HCT116 (cell line): Measurements from ENCODE around the gene OGDHL. TPM values are rescaled to one million over a fixed set of nuclear protein-coding genes. Genes with fewer than 3 reads are reported as not detected.

Experiments used
- ATAC-seq: fragments of 200-7000 bp; cut with Tn5 transposase; 2 replicates; pipeline ENCODE4 v1.9.1; 2020; ENCODE audit warnings: mild to moderate bottlenecking, moderate library complexity
- BruUV-seq: library from RNA; stranded (reverse); fragments of 400-500 nt; replicated peaks from 2 replicates; lab custom pipeline; 2021; lab: Mats Ljungman, UMichigan
- CTCF ChIA-PET: fragments of 300-600 bp; sonication (Branson Sonifier 250); formaldehyde crosslinking; loops from one replicate; lab custom pipeline; 2021; ENCODE audit warnings: antibody characterized with exemption; lab: Charles Lee
- POLR2A ChIA-PET: fragments of 300-600, 350-600 bp; sonication (Branson Sonifier 250); formaldehyde crosslinking; loops from one replicate; lab custom pipeline; 2021; ENCODE audit warnings: antibody characterized with exemption; lab: Charles Lee
- RAD21 ChIA-PET, 2 experiments: fragments of 300-600 bp; sonication (Branson Sonifier 250); formaldehyde crosslinking; loops; one replicate each; lab custom pipeline; 2023; ENCODE audit warnings: low total read pairs in 2 of 2; ENCODE audit not compliant: uncharacterized antibody in 2 of 2, unreplicated experiment in 2 of 2, low non-redundant PET in 1 of 2; lab: Charles Lee
- DNase-seq: peaks from one replicate; pipeline ENCODE4 v3.0.0-alpha.2; 2010; ENCODE audit warnings: low read depth, low spot score
- H2AFZ ChIP-seq: fragments of 200-600 bp; shearing (Covaris generic), sonication (generic); 2 replicates; pipeline ENCODE4 v1.6.1; 2017; ENCODE audit warnings: low read depth, mixed run types, mixed read lengths, antibody characterized with exemption, low read length; ENCODE audit not compliant: poor library complexity, severe bottlenecking
- H3K27ac ChIP-seq: 2 replicates; pipeline ENCODE4 v1.5.1; 2012; ENCODE audit warnings: low read depth, low read length
- H3K27me3 ChIP-seq: fragments of 200-600 bp; sonication (generic); 2 replicates; pipeline ENCODE4 v1.6.1; 2016; ENCODE audit warnings: mixed run types, low read length, mixed read lengths; ENCODE audit not compliant: insufficient read depth
- H3K36me3 ChIP-seq, 2 experiments: fragments of 200-500 bp in 1 of 2; fragments of 200-600 bp in 1 of 2; sonication (Bioruptor generic) in 1 of 2; sonication (generic) in 1 of 2; 2 replicates each; pipeline versions ENCODE4 v1.5.1 to v1.6.1; 2014 to 2016; ENCODE audit warnings: low read length in 2 of 2, inconsistent platforms in 1 of 2, mixed read lengths in 1 of 2, mixed run types in 1 of 2; ENCODE audit not compliant: insufficient read depth in 2 of 2, control insufficient read depth in 1 of 2
- H3K4me1 ChIP-seq, 2 experiments: fragments of 200-600 bp in 1 of 2; sonication (generic) in 1 of 2; 2 replicates each; pipeline versions ENCODE4 v1.5.1 to v1.6.1; 2012 to 2017; ENCODE audit warnings: low read length in 2 of 2, inconsistent platforms in 1 of 2, mild to moderate bottlenecking in 1 of 2, mixed read lengths in 1 of 2, mixed run types in 1 of 2, moderate library complexity in 1 of 2; ENCODE audit not compliant: insufficient read depth in 2 of 2, control insufficient read depth in 1 of 2
- H3K4me2 ChIP-seq: fragments of 200-600 bp; sonication (generic); 2 replicates; pipeline ENCODE4 v1.6.1; 2017; ENCODE audit warnings: mixed run types, low read length, mixed read lengths
- H3K4me3 ChIP-seq, 2 experiments: fragments of 200-600 bp in 1 of 2; sonication (generic) in 1 of 2; replicated peaks in 1 of 2; 2 replicates each; pipeline ENCODE4 v1.5.1; 2011 to 2016; ENCODE audit warnings: low read length in 2 of 2, control low read depth in 1 of 2, low read depth in 1 of 2, mild to moderate bottlenecking in 1 of 2, mixed read lengths in 1 of 2, mixed run types in 1 of 2
- H3K79me2 ChIP-seq: fragments of 200-600 bp; sonication (generic); 2 replicates; pipeline ENCODE4 v1.6.1; 2017; ENCODE audit warnings: mild to moderate bottlenecking, mixed run types, low read length, moderate library complexity, mixed read lengths; ENCODE audit not compliant: insufficient read depth
- H3K9ac ChIP-seq: fragments of 200-600 bp; sonication (generic); 2 replicates; pipeline ENCODE4 v1.6.1; 2016; ENCODE audit warnings: low read length, mixed read lengths
- H3K9me2 ChIP-seq: fragments of 200-600 bp; sonication (generic), shearing (Covaris generic); 2 replicates; pipeline ENCODE4 v1.6.1; 2017; ENCODE audit warnings: mixed run types, mild to moderate bottlenecking, moderate library complexity; ENCODE audit not compliant: insufficient read depth
- H3K9me3 ChIP-seq, 2 experiments: fragments of 200-500 bp in 1 of 2; fragments of 200-600 bp in 1 of 2; sonication (Bioruptor generic) in 1 of 2; sonication (generic) in 1 of 2; 2 replicates each; pipeline ENCODE4 v1.6.1; 2014 to 2017; ENCODE audit warnings: low read length in 2 of 2, mixed read lengths in 2 of 2, inconsistent platforms in 1 of 2, low read depth in 1 of 2, mild to moderate bottlenecking in 1 of 2, mixed run types in 1 of 2, moderate library complexity in 1 of 2; ENCODE audit not compliant: control insufficient read depth in 1 of 2, insufficient read depth in 1 of 2
- H4K20me1 ChIP-seq: fragments of 200-600 bp; sonication (generic), shearing (Covaris generic); 2 replicates; pipeline ENCODE4 v1.6.1; 2017; ENCODE audit warnings: mixed run types, mild to moderate bottlenecking, moderate library complexity; ENCODE audit not compliant: insufficient read depth
- EGR1 ChIP-seq: IDR thresholded peaks from 2 replicates; pipeline ENCODE4 v1.6.1; 2012; ENCODE audit warnings: low read depth
- ELF1 ChIP-seq: IDR thresholded peaks from 2 replicates; pipeline ENCODE4 v1.6.1; 2012; ENCODE audit warnings: low read depth, borderline replicate concordance
- EZH2 ChIP-seq: fragments of 200-600 bp; sonication (generic); IDR thresholded peaks from 2 replicates; pipeline ENCODE4 v1.6.1; 2017; ENCODE audit warnings: antibody characterized with exemption, mixed run types
- FOSL1 ChIP-seq: IDR thresholded peaks from 2 replicates; pipeline ENCODE4 v1.6.1; 2012; ENCODE audit warnings: low read depth
- JUND ChIP-seq: IDR thresholded peaks from 2 replicates; pipeline ENCODE4 v1.6.1; 2012
- MAX ChIP-seq: IDR thresholded peaks from 2 replicates; pipeline ENCODE4 v1.6.1; 2012
- POLR2AphosphoS5 ChIP-seq: IDR thresholded peaks from 2 replicates; pipeline ENCODE4 v1.6.1; 2011; ENCODE audit warnings: mild to moderate bottlenecking, low read depth, low read length, moderate library complexity
- RAD21 ChIP-seq: IDR thresholded peaks from 2 replicates; pipeline ENCODE4 v1.6.1; 2012; ENCODE audit warnings: low read depth, mild to moderate bottlenecking
- REST ChIP-seq: IDR thresholded peaks from 2 replicates; pipeline ENCODE4 v1.6.1; 2012; ENCODE audit warnings: low read depth
- SIN3A ChIP-seq: IDR thresholded peaks from 2 replicates; pipeline ENCODE4 v1.6.1; 2012; ENCODE audit warnings: low read depth
- SP1 ChIP-seq: IDR thresholded peaks from 2 replicates; pipeline ENCODE4 v1.6.1; 2012; ENCODE audit warnings: low read depth
- TCF7L2 ChIP-seq: IDR thresholded peaks from 2 replicates; pipeline ENCODE4 v1.7.0; 2011; ENCODE audit warnings: borderline replicate concordance, inconsistent platforms; ENCODE audit not compliant: insufficient read depth, insufficient read length; ENCODE audit errors: extremely low read depth
- YY1 ChIP-seq: IDR thresholded peaks from 2 replicates; pipeline ENCODE4 v1.6.1; 2011; ENCODE audit warnings: low read length, low read depth, moderate library complexity, mild to moderate bottlenecking; ENCODE audit not compliant: insufficient replicate concordance; ENCODE audit errors: extremely low read depth
- ZBTB33 ChIP-seq: IDR thresholded peaks from 2 replicates; pipeline ENCODE4 v1.6.1; 2011; ENCODE audit warnings: mild to moderate bottlenecking, low read length, moderate library complexity; ENCODE audit not compliant: insufficient replicate concordance; ENCODE audit errors: extremely low read depth
- ZFX ChIP-seq: fragments of 450-650 bp; IDR thresholded peaks from 2 replicates; pipeline ENCODE4 v1.6.1; 2017
- ZNF274 ChIP-seq: fragments of 200-500 bp; sonication (Bioruptor generic); IDR thresholded peaks from 2 replicates; pipeline ENCODE4 v1.6.1; 2014; ENCODE audit warnings: mild to moderate bottlenecking, low read depth, low read length, inconsistent platforms
- intact Hi-C: fragments of 100-400 bp; cut with micrococcal nuclease; formaldehyde crosslinking; loops from 2 replicates; pipeline ENCODE4 v1.10.0; 2022
- total RNA-seq: library from RNA; stranded (reverse); gene quantifications from one replicate; pipeline ENCODE4 v1.2.1, GENCODE V29; 2021; ENCODE audit not compliant: unreplicated experiment

Gene OGDHL
- total RNA-seq, 1 experiment from 2014 or later = 16.3 TPM

- intact Hi-C loops = no loop called here
- no peak for DNase-seq
- Histone ChIP-seq H3K9ac (no peak overlapping the region), H3K9me2 (no peaks in the 10 kb centered on the region), H3K9me3 (no peaks in the 10 kb centered on the region), H4K20me1 (no peaks in the 10 kb centered on the region), H3K27me3 (no peaks in the 10 kb centered on the region), H3K27ac (no peak overlapping the region), H3K4me3 (no peak overlapping the region), H2AFZ (no peak overlapping the region), H3K79me2 (no peaks in the 10 kb centered on the region), H3K36me3 (no peaks in the 10 kb centered on the region; a peak in 1 of 4 replicates), H3K4me2 (no peak overlapping the region), H3K4me1 (peaks cover 0 to 6% of the 10 kb centered on the region in 2 experiments; a peak in 3 of 4 replicates)
- POLR2A ChIA-PET = no interaction called here
- TF ChIP-seq SIN3A (no peak), TCF7L2 (no peak), EGR1 (no peak), MAX (no peak), ZFX (no peak), YY1 (no peak), ELF1 (no peak), RAD21 (no peak), EZH2 (no peak), SP1 (no peak), JUND (no peak), ZNF274 (no peak), REST (no peak), FOSL1 (no peak), ZBTB33 (no peak), POLR2AphosphoS5 (no peak)
- CTCF ChIA-PET = no interaction called here
- RAD21 ChIA-PET = no interaction called here
- ATAC-seq = no peak
- no TSS peak for BruUV-seq
Observed at GRCh38 chr10:49739426-49739825, 22.7 kb downstream of the OGDHL start.
